Tibial nerve (tissue), 4 donors: ENCODE measurements around the gene AFF3. TPM values are rescaled to one million over a fixed set of nuclear protein-coding genes. Genes with fewer than 3 reads are reported as not detected.
A peak's percentile ranks its signal among the peaks of the same experiment; 100 is the strongest.

Experiments
- DNase-seq, 2 donors: peaks; one replicate each; pipeline ENCODE4 v3.0.0-alpha.2; 2019; ENCODE audit warnings: low spot score in 2 of 2
- H3K27ac ChIP-seq, 4 donors: fragments of 200-600 bp; sonication (generic) in 3 of 4; one replicate each; pipeline ENCODE4 v1.5.1; 2017 to 2019; ENCODE audit warnings: mild to moderate bottlenecking in 1 of 4
- H3K27me3 ChIP-seq, 2 donors: fragments of 200-600 bp; sonication (generic) in 1 of 2; one replicate each; pipeline versions ENCODE4 v1.5.1 to v1.6.0; 2017 to 2019
- H3K36me3 ChIP-seq, 3 donors: fragments of 200-600 bp; sonication (generic); one replicate each; pipeline ENCODE4 v1.5.1; 2018 to 2019
- H3K4me1 ChIP-seq, 4 donors: fragments of 200-600 bp; sonication (generic) in 3 of 4; one replicate each; pipeline ENCODE4 v1.5.1; 2017 to 2019
- H3K4me3 ChIP-seq, 4 donors: fragments of 200-600 bp; sonication (generic) in 3 of 4; one replicate each; pipeline ENCODE4 v1.5.1; 2017 to 2019; ENCODE audit warnings: mild to moderate bottlenecking in 1 of 4, moderate library complexity in 1 of 4
- H3K9me3 ChIP-seq, 4 donors: fragments of 200-600 bp; sonication (generic) in 3 of 4; one replicate each; pipeline ENCODE4 v1.5.1; 2017 to 2019
- EP300 ChIP-seq, 2 donors: sonication (generic); formaldehyde crosslinking; IDR thresholded peaks; one replicate each; pipeline ENCODE4 v1.6.1; 2017; ENCODE audit warnings: antibody characterized with exemption in 2 of 2, mild to moderate bottlenecking in 1 of 2
- POLR2A ChIP-seq, 2 donors: fragments of 450-650 bp; IDR thresholded peaks; one replicate each; pipeline ENCODE4 v1.6.1; 2017; ENCODE audit warnings: antibody characterized with exemption in 2 of 2, mild to moderate bottlenecking in 2 of 2, moderate library complexity in 2 of 2
- WGBS, 2 donors: methylation state at CpG; one replicate each; pipeline ENCODE4 v1.1.5; 2018; 5-methylcytosine and 5-hydroxymethylcytosine counted together
- total RNA-seq, 4 donors: library from RNA; depleted of rRNA; stranded (reverse); fragments of >200 nt; gene quantifications; one replicate each; pipeline ENCODE4 v1.1.0, GENCODE V29; 2016
- TF ChIP-seq, protein P1 (sequence below), 5 experiments: fragments of 200-600 bp in 3 of 5; fragments of 450-650 bp in 2 of 5; sonication (generic) in 3 of 5; IDR thresholded peaks; one replicate each; pipeline ENCODE4 v1.5.1; 2016 to 2019; ENCODE audit warnings: antibody characterized with exemption in 5 of 5, mild to moderate bottlenecking in 3 of 5, moderate library complexity in 2 of 5

AFF3 gene
- total RNA-seq, 4 donors from 2014 or later = 7.2 to 36.0 (median 21.4) TPM

DNA sequence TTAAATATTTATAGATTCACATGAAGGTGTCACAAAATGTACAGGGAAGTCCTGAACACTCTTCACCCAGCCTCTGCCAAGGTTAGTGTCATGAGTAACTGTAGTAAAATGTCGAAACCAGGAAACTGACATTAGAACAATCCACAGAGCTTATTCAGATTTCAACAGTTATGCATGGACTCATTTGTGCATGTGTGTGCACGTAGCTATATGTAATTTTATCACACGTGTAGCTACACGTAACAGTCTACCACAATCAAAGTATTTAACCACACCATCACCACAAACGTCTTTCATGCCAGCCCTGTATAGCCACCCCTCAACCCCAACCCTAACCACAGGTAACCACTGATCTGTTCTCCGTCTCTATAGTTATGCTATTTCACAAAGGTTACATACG lies 440.9 kb downstream of the AFF3 start:
- Histone ChIP-seq H3K27ac (no peak overlapping the region), H3K9me3 (no peaks in the 10 kb centered on the region)

DNA sequence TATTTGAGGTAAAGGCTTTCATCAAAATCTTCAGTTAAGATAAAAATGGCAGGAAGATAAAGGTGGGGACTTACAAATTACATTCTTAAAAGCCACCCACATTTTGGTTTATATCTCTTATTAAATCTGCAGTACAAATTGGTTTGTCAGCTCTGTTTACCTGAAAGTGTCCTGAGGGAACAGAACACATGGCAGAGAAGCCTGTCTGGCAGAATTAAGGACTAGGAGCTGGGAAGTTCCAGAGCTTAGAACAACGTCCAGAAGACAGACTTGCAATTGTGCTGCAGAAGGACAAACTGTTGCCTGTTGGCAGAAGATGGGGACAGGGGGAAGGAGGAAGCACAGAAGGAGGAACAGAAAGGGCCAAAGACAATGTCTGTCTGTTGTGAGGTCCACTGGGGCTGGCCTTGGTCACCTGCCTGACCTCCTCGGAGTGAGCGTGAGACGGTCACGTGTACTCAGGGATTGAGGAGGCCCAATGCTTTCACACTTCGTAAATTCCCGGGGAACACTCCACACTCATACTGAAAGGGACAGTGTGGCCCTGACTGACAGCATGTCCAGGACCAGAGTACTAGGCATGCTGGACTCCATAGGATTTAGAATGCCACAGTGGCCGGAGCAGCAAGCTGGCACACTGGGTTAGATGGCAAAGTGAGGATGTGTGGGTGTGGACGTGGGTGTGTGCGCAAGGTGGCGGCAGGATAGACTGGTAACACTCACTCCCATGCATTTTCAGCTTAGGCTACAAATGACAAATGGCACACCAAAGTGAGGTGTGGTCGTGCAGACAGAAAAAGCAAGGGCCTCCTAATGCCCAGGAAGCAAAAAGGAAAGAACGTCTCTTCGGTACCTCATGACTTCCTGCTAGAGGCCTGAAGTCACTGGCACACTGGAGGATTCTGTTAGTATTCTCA lies 441.6 kb downstream of the AFF3 start:
- no peak for DNase-seq
- no peak for TF ChIP-seq EP300 (IDR thresholded peaks at IDR 0.05)
- no peak for TF ChIP-seq POLR2A (IDR thresholded peaks at IDR 0.05)
- TF ChIP-seq, protein P1, sequence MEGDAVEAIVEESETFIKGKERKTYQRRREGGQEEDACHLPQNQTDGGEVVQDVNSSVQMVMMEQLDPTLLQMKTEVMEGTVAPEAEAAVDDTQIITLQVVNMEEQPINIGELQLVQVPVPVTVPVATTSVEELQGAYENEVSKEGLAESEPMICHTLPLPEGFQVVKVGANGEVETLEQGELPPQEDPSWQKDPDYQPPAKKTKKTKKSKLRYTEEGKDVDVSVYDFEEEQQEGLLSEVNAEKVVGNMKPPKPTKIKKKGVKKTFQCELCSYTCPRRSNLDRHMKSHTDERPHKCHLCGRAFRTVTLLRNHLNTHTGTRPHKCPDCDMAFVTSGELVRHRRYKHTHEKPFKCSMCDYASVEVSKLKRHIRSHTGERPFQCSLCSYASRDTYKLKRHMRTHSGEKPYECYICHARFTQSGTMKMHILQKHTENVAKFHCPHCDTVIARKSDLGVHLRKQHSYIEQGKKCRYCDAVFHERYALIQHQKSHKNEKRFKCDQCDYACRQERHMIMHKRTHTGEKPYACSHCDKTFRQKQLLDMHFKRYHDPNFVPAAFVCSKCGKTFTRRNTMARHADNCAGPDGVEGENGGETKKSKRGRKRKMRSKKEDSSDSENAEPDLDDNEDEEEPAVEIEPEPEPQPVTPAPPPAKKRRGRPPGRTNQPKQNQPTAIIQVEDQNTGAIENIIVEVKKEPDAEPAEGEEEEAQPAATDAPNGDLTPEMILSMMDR (IDR thresholded peaks at IDR 0.05) = no peak
- Histone ChIP-seq H3K27me3 (no peaks in the 10 kb centered on the region), H3K36me3 (no peaks in the 10 kb centered on the region), H3K27ac (no peak overlapping the region), H3K4me3 (no peak overlapping the region), H3K9me3 (no peaks in the 10 kb centered on the region), H3K4me1 (peaks cover 0 to 25% (median 2%) of the 10 kb centered on the region in 4 donors)
- WGBS, 2 donors = 70 to 72% methylated on average over 14 of the region's 14 CpGs

More for the DNA sequence above, 440.9 kb downstream of the AFF3 start:
- Histone ChIP-seq H3K27me3 (no peaks in the 10 kb centered on the region), H3K4me3 (no peak overlapping the region), H3K4me1 (peaks cover 0 to 31% (median 2%) of the 10 kb centered on the region in 4 donors), H3K36me3 (no peaks in the 10 kb centered on the region)
- DNase-seq = no peak
- 83 to 92% methylated on average over 7 of the region's 7 CpGs for WGBS, 2 donors
- TF ChIP-seq, protein P1 (IDR thresholded peaks at IDR 0.05) = no peak
- TF ChIP-seq POLR2A (IDR thresholded peaks at IDR 0.05) (no peak), EP300 (IDR thresholded peaks at IDR 0.05) (no peak)

DNA sequence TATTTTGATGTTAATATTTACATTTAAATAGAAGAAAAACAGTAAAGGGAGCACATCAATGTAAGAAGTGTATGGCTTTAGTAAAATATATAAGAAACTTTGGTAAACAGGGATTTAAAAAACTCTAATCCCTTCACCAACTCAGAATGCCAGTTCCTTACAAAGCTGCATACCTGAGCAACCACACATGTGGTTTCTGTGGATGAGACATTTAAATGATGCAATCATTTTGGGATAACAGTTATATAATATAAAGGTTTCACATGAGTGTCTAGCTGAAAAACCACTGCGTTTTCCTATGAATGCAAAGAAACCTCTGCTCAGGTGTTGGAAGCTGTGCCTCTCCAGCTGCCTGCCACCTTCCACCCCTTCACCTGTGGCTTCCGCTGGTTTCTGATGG lies 443.5 kb downstream of the AFF3 start:
- no peak overlapping the region for H3K4me3 ChIP-seq
- H3K27ac ChIP-seq = no peak overlapping the region
- no peaks in the 10 kb centered on the region for H3K9me3 ChIP-seq
- peaks cover 0 to 25% (median 2%) of the 10 kb centered on the region in 4 donors for H3K4me1 ChIP-seq
- H3K27me3 ChIP-seq = no peaks in the 10 kb centered on the region
- TF ChIP-seq, protein P1 (IDR thresholded peaks at IDR 0.05) = no peak
- no peak for TF ChIP-seq POLR2A (IDR thresholded peaks at IDR 0.05)
- no peak for TF ChIP-seq EP300 (IDR thresholded peaks at IDR 0.05)
- WGBS, 2 donors = 87 to 95% methylated on average over 2 of the region's 2 CpGs
- no peaks in the 10 kb centered on the region for H3K36me3 ChIP-seq
- DNase-seq = no peak

DNA sequence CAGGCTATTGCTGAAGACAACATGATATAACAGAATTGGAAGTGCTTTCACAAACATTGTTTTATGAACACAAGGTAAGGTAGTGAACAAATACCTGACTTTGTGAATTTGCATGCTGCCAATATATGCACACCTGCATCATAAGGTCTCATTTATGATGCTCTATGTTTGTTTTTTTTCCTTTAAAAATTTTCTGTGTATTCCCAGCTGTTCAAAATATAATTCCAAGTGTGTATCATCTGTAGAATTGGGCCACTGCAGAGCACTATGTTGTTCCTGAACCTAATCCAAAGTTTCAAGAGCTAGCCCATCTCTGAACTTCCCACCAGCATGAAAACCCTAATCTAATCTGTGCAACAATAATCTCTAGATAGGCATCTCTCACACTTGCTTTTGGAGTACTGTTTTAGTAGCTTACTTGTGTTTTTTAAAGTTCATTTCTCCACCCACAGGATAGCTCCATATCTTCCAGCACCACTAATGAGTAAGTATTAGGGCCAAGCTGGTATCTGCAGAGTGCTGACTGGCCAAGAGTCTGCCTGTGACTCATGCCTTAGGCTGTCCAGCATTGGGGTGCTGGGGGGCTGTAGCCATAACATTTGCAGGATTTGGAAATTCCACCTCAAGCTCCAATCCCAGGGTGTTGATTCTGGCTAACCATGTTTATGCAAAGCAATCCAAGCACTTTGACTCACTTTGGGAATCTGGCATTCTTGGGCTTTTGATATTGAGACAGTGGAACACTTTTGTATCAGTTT lies 444.4 kb downstream of the AFF3 start:
- H3K27ac ChIP-seq = no peak overlapping the region
- no peaks in the 10 kb centered on the region for H3K36me3 ChIP-seq
- TF ChIP-seq, protein P1 (IDR thresholded peaks at IDR 0.05) = no peak
- peak in 1 of 2 donors; percentile 22 for TF ChIP-seq EP300 (IDR thresholded peaks at IDR 0.05)
- H3K4me1 ChIP-seq = peaks cover 0 to 25% (median 2%) of the 10 kb centered on the region in 4 donors
- H3K9me3 ChIP-seq = no peaks in the 10 kb centered on the region
- H3K27me3 ChIP-seq = no peaks in the 10 kb centered on the region
- no peak for DNase-seq
- no peak overlapping the region for H3K4me3 ChIP-seq

DNA sequence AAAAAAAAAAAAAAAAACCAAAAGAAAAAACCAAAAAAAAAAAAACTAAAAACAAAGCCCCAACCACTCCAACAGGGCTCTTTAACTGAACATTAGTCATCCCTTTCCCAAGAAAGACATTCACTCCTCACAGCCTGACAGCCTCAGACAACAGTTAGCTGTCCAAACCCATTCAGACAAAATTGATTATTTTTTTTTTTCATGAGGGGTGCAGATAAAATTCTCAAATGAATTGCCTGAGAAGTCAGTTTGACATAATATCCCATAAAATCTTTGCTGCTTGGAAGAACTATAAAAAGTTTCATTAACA lies 446.5 kb downstream of the AFF3 start:
- Histone ChIP-seq H3K9me3 (no peaks in the 10 kb centered on the region), H3K4me1 (peaks cover 0 to 43% (median 2%) of the 10 kb centered on the region in 4 donors), H3K4me3 (no peak overlapping the region), H3K27ac (no peak overlapping the region), H3K27me3 (no peaks in the 10 kb centered on the region), H3K36me3 (no peaks in the 10 kb centered on the region)
- DNase-seq = no peak
- TF ChIP-seq, protein P1 (IDR thresholded peaks at IDR 0.05) = no peak
- TF ChIP-seq POLR2A (IDR thresholded peaks at IDR 0.05) (no peak), EP300 (IDR thresholded peaks at IDR 0.05) (no peak)
